GDM1 (cell line): ENCODE data around the gene ATG9B.

ENCODE experiments used
- DNase-seq: peaks from one replicate; lab custom pipeline; 2025; lab: John Stamatoyannopoulos, UW

Gene ATG9B, protein sequence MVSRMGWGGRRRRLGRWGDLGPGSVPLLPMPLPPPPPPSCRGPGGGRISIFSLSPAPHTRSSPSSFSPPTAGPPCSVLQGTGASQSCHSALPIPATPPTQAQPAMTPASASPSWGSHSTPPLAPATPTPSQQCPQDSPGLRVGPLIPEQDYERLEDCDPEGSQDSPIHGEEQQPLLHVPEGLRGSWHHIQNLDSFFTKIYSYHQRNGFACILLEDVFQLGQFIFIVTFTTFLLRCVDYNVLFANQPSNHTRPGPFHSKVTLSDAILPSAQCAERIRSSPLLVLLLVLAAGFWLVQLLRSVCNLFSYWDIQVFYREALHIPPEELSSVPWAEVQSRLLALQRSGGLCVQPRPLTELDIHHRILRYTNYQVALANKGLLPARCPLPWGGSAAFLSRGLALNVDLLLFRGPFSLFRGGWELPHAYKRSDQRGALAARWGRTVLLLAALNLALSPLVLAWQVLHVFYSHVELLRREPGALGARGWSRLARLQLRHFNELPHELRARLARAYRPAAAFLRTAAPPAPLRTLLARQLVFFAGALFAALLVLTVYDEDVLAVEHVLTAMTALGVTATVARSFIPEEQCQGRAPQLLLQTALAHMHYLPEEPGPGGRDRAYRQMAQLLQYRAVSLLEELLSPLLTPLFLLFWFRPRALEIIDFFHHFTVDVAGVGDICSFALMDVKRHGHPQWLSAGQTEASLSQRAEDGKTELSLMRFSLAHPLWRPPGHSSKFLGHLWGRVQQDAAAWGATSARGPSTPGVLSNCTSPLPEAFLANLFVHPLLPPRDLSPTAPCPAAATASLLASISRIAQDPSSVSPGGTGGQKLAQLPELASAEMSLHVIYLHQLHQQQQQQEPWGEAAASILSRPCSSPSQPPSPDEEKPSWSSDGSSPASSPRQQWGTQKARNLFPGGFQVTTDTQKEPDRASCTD

DNA sequence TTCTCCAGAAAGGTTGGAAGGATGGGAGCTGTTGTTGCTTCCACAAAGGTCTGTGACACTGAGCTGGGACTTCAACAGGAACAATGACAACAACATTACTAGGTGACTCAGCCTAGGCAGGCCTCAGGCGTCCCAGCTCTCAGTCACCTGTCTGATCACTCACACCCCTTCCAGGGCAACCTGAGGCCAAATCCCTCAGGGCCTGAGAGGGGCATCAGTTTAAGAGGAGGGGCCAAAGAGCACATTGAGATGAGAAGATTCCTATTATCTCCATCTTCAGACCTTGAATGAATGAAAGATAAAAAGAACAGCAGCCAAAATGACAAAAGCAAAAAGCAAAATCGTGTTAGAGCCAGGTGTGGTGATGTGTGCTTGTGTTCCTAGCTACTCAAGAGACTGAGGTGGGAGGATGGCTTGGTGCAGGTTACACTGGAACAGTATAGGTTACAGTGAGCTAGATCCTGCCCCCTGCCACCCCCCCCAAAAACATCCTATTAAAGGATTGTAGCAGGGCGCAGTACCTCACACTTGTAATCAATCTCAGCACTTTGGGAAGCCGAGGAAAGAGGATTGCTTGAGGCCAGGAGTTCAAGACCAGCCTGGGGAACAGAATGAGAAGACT lies at the start of gene ATG9B:
TSS of gene ATG9B (minus strand) at position 60 of the 622 bp plus-strand sequence. CDS start 71 bp downstream, outside the sequence.
- DNase-seq = no peak

DNA sequence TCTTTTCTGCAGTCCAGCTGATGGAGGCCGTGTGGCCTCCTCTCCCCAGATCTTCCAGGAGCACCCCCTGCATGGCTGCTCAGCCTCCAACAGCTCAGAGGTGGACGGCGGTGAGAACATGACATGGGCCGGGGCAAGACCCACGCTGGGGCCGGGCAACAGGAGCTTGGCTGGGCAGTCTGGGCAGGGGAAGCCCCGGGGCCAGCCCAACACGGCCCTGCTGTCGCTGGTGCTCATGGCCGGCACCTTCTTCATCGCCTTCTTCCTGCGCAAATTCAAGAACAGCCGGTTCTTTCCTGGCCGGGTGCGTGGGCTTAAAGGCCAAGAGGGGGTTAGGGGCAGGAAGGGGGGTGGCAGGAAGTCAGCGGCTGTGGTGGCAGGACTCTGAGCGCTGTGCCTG lies 49.7 kb upstream of the ATG9B start:
- no peak for DNase-seq

DNA sequence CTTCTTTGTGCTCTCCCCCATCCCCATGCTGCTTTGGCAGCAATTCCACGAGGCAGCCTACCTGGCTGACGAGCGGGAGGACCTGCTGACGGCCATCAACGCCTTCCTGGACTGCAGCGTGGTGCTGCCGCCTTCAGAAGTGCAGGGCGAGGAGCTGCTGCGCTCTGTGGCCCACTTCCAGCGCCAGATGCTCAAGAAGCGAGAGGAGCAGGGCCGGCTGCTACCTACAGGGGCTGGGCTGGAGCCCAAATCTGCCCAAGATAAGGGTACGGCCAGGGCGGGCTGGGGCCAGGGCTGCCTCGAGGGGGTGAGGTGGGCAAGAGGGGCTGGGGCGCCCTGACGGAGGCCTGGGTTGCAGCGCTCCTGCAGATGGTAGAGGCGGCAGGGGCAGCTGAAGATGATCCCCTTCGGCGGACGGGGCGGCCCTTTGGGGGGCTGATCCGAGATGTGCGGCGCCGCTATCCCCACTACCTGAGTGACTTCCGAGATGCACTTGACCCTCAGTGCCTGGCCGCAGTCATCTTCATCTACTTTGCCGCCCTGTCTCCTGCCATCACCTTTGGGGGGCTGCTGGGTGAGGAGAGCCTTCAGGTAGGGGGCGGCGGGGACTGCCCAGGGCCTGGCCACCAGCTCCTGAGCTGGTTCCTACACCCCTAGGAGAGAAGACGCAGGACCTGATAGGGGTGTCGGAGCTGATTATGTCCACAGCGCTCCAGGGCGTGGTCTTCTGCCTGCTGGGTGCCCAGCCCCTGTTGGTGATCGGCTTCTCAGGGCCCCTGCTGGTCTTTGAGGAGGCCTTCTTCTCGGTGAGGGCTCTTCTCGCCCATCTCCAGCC lies 47.0 kb upstream of the ATG9B start:
- DNase-seq = no peak

DNA sequence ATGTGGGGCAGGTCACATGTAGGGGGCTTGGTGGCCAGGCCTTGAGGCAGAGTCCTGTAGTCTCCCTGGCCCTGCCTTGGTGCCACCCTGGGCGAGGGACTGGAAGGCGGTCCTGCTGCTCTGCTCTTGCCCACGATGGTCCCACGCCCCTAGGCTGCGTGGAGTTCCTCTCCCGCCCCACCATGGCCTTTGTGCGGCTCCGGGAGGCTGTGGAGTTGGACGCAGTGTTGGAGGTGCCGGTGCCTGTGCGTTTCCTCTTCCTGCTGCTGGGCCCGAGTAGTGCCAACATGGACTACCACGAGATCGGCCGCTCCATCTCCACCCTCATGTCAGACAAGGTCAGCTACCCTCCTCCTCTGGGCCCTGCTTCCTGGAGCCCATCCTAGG lies 46.3 kb upstream of the ATG9B start:
- no peak for DNase-seq

- DNase-seq = no peak
Observed at GRCh38 chr7:151069841-151070573, 45.7 kb upstream of the ATG9B start.

GRCh38 chr7:151068069-151068773 lies 43.9 kb upstream of the ATG9B start:
- DNase-seq = no peak

GRCh38 chr7:151066273-151066974 lies 42.1 kb upstream of the ATG9B start:
- no peak for DNase-seq

DNA sequence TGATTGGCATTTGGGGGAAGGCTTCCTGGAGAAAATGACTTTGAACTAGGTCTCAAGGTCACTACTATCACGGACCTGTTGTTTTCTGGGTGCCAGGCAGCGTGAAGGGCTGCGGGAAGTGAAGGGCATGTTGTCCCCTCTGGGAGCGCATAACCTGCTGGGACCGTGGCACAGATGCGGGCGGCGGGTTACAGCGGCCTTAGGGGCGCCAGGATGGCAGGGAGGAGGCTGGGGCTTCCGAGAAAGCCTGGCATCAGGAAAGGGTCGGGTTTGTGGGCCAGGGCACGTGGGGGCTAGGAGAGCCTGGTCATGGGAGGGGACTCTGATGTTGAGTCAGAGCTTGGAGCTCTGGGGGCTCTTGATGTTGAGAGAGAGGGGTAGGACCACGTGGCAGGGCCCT lies 41.2 kb upstream of the ATG9B start:
- no peak for DNase-seq

DNA sequence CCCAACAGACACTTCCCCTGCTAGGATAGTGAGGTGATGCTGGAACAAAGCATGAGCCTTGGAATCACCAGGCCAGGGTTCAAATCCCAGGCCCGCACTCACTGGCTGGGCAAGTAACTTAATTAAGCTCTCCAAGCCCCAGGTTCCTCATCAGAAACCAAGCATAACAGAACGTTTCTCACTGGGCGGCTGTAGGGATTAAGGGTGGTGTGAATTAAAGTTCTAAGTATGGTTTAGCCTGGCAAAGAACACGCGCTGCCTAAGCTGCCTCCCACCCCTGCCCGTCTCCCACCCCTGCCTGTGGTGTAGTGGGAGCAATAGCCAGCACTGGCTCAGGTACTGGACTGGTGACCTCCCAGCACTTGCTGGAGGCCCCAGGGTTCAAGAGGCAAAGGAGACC lies 40.7 kb upstream of the ATG9B start:
- no peak for DNase-seq

DNA sequence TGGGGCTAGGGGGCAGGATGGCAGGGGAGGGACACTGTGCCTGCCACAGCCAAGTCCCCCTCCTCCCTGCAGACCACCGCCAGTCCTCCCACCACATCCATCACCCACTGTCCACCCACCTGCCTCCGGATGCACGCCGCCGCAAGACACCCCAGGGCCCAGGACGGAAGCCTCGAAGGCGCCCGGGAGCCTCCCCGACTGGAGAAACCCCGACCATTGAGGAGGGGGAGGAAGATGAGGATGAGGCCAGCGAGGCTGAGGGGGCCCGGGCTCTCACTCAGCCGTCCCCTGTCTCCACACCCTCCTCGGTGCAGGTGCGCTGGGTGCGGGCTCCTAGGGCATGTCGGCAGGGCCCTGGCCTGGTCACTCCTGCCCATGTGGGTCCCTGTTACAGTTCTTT lies 40.2 kb upstream of the ATG9B start:
- no peak for DNase-seq

DNA sequence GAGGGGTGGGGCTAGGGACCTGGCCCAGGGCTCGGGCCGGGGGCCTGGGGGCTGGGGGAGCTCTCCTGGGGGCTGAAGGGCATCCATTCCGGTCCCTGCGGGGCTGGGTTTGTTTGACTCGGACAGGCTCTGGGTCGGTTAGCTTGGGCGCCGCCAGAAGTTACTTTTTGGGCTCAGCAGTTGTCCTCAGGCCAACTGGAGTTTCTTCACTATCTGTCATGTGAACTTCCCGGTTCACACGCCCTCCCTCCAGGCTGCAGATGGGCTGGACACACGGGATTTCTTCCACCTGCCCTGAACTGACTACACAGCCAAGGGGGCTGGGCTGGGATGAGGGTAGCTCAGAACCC lies 38.9 kb upstream of the ATG9B start:
- DNase-seq = no peak

DNA sequence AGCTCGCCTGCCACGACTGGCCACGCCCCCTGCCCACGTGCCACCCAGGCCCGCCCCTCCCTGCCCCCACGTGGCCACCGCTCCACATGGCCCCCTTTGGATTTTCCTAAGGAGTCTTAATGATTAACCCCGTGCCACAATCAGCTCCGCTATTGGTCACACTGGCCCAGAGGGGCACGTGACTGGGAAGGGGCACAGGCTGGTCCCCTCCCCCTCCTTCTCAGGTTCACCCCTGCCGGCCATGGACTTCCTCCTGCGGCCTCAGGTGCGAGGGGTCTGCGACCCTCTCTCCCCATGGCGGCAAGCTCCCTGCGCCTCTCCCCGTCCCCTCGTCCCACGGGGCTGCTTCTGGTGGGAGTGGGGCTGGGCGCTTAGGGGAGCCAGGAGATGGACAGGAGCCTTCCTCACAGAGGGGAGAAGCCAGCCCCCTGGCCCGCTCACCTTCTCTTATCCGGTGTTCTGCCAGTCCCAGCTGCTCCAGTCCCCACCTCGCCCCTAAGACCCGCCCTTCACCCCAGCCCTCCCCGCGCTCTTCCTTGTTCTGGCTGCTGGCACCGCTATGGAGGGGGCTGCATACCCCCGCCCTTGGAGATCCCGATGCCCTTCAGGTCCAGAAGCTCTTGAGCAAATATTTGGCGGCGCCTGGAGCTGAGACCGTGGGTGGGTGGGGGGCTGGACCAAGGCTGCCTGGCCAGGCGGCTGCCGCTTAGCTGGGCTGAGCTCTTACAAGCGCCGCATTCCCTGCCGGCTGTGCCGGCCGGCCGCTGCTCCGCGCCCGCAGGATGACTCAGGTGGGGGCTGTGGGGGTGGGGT lies 38.3 kb upstream of the ATG9B start:
- no peak for DNase-seq

DNA sequence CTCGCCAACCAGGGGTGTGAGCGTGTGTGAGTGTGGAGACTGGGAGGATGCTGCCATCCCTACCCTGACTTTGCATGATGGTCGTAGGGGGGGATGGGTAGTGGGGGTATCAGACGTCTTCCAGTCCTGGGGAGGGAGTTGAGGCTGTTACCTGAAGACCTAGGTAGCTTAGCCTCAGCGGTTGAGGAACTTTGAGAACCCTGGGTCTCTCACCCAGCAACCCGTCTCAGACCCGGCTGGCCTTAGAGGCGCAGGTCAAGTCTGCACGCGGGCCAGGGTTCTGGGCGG lies 37.8 kb upstream of the ATG9B start:
- DNase-seq = no peak

DNA sequence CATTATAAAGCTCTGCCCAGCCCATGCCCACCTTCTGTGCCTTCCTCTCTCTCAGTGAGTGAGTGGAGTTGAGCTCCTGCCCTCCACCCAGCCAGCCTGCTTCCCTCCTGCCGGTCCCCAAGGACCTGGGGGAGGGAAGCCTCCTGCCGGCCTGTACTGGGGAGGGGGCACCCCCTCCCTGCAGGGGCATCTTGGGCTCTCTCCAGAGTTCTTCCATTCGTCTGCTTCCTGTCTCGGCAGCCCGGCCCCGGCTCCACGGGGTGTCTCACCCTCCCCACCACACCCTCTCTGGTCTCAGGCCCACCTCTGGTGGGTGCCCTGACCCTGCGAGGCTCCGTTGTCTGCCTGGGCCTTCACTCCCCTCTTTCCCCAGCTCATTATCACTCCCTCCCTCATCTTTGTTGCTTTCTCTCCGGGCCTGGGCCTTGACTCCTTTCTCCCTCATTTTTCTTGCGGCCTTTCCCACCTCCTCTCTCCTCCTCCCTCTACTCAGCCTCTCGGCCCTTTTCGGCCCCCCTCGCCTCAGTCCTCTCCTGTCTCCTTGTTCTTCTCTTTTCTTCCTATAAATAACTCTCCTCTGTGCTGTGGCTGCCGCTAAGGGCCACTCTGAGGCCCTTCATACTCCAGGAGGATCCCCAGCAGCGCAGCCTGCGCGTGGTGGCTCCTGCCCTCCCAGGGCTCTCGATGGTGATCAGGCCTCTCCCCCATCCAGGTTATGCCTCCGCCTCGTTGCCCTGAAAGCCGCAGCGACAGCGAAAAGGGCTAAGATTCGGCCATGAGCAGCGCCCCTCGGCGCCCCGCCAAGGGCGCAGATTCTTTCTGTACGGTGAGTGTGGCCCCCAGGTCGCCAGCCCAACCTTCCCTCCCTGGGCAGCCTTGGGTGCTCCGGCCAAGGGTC lies 37.2 kb upstream of the ATG9B start:
- no peak for DNase-seq

DNA sequence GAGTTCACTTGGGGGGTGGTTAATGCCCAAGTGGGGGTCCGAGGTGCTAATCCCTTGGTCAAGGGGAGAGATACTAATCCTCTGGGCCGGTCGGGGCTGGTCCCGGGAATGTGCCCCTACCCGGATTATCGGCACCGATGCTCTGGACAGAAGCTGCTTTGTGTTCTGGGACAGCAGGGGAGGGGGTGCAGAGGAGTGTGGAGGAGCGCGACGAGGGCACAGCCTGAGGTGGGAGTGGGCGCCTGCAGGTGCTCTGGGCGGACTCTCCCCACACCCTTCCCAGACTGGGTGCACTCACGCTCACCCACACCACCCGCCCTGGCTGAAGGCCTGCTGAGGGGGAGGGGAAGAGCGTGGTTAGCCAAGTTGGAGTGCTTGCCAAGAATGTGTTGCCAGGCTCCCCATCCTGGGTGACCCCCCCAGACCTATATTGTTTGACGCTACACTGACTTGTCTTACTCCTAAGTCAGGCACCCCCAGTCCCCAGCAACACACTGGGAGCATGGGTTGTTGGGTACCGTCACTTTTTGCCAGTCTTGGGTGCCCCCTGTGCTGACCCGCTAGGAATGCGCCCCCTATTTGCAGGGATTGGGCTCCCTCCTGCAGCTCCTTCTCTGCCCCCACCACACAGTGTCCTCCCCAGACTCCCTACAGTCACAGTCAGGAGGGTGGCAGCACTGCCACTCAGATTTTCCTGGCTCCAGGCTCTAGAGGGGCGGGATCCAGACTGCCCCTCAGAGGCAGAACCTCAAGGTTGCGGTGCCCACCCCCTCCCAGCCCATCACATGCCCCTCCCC lies 36.3 kb upstream of the ATG9B start:
- DNase-seq = no peak

DNA sequence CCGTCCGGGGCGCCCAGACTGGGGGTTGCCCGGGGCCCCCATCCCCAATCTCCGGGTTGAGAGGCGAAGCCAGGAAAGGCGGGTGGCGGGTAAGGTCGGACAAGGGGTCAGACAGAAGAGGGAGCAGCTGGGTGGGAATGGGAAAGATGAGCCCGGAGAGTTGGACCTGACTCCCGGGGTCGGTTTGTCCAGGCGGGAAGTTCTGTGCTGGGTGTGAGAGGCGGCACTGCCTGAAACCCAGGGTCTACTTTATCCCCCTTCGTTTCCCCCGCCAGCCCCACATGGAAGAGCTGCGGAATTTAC lies 35.8 kb upstream of the ATG9B start:
- no peak for DNase-seq

- DNase-seq = peak; percentile 78
Observed at GRCh38 chr7:151059367-151060112, 35.2 kb upstream of the ATG9B start, which contains the start of gene SLC4A2. Gene SLC4A2, plus strand, starts transcription at chr7:151059589. Its CDS starts 2,399 bp downstream, at chr7:151061988.
